K562 (cell line): ENCODE data around the gene HMG20B. TPM values are rescaled to one million over a fixed set of nuclear protein-coding genes. Genes with fewer than 3 reads are reported as not detected.

Source experiments
- MAFK ChIP-seq: IDR thresholded peaks from 2 replicates; pipeline ENCODE4 v1.6.1; 2011; ENCODE audit warnings: low read length, improper control_type of control experiment
- NBN ChIP-seq: fragments of 450-650 bp; IDR thresholded peaks from 2 replicates; pipeline ENCODE4 v1.6.1; 2016; ENCODE audit warnings: low read depth, mild to moderate bottlenecking
- POLR2G ChIP-seq: fragments of 200-400 bp; formaldehyde crosslinking; IDR thresholded peaks from 2 replicates; pipeline ENCODE4 v1.6.1; 2017; ENCODE audit warnings: low read depth, mild to moderate bottlenecking, antibody characterized with exemption, low read length, moderate library complexity
- TEAD1 ChIP-seq, 2 experiments: fragments of 450-650 bp in 1 of 2; sonication (generic) in 1 of 2; formaldehyde crosslinking; IDR thresholded peaks; 2 replicates each; pipeline versions ENCODE4 v1.4.0 to v1.8.0; 2020 to 2022; ENCODE audit warnings: mild to moderate bottlenecking in 2 of 2, missing genetic modification reagents in 1 of 2
- XRCC5 ChIP-seq: fragments of 200-400 bp; formaldehyde crosslinking; IDR thresholded peaks from 2 replicates; pipeline ENCODE4 v1.6.1; 2017; ENCODE audit warnings: low read depth, mild to moderate bottlenecking, low read length
- polyA plus RNA-seq, 8 experiments: library from polyadenylated mRNA; depleted of rRNA in 4 of 8; stranded (reverse) in 5 of 8; unstranded in 3 of 8; fragments of >200 nt; fragmentation: Nextera tagmentation in 2 of 8; fragmentation: Illumina TruSeq in 1 of 8; extraction: Ambion mirVana in 2 of 8; extraction: Trizol in 1 of 8; gene quantifications; 2 replicates each; pipeline versions ENCODE4 v1.2.1 to v1.2.3, GENCODE V29; 2011 to 2014; ENCODE audit warnings: inconsistent platforms in 1 of 8, missing spikeins in 1 of 8
- total RNA-seq, 7 experiments: library from RNA; depleted of rRNA in 6 of 7; stranded (reverse); fragments of >200 nt in 6 of 7; fragmentation: Illumina TruSeq in 2 of 7; extraction: Trizol in 2 of 7; gene quantifications; 2 replicates each; pipeline versions ENCODE4 v1.2.1 to v1.2.3, GENCODE V29; 2011 to 2021; ENCODE audit warnings: low replicate concordance in 1 of 7
- TF ChIP-seq, protein P1 (sequence below), 2 experiments: fragments of 450-650 bp; formaldehyde crosslinking in 1 of 2; IDR thresholded peaks; 2 replicates each; pipeline versions ENCODE4 v1.4.0 to v1.6.1; 2014 to 2020; ENCODE audit warnings: mild to moderate bottlenecking in 2 of 2, borderline replicate concordance in 1 of 2, low read depth in 1 of 2
- TF ChIP-seq, protein P2 (sequence below): sonication (generic); formaldehyde crosslinking; IDR thresholded peaks from 2 replicates; pipeline ENCODE4 v1.9.0; 2022; ENCODE audit warnings: mild to moderate bottlenecking, missing genetic modification reagents
- TF ChIP-seq, protein P3 (sequence below): fragments of 250-450 bp; sonication (Bioruptor Pico); IDR thresholded peaks from 2 replicates; pipeline ENCODE4 v1.5.0; 2022; ENCODE audit warnings: mild to moderate bottlenecking
- TF ChIP-seq, protein P4 (sequence below): sonication (generic); formaldehyde crosslinking; IDR thresholded peaks from 2 replicates; pipeline ENCODE4 v1.8.0; 2022; ENCODE audit warnings: mild to moderate bottlenecking, missing genetic modification reagents

Gene HMG20B
- total and polyA plus RNA-seq, 9 of the 15 experiments (the other 6 are each of a cell fraction or from before 2014, with no cell fraction given), result 0.35 to 172 (median 38.6) TPM

DNA sequence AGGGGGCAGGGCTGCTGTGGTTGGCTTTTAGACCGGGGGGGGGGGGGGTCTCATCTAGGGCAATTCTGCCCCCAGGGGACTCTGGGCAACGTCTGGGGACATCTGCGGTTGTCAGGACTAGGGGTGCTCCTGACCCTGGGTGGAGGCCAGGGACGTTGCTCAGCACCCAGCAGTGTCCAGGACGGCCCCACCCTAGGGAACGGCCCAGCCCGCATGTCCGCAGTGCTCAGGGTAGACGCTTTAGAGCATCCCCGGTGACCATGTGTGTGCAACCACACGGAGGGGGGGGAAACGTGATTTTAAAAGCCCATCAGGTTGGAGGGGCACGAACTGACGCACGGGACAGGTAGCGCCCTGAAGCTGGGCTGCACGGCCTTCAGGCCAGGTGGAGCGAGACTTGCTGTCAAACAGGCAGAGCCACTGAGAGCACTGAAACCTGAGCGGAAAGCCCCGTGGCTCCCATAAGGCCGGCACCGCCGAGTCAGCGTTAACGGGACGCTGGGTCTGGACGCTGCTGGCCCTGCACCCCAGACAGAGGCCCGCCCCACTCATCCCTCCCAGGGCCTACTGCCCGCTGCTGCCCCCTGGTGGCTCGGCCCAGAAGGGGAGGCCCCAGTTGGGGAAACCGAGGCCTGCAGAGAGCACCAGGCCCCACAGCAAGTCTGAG is 45.5 kb downstream of the HMG20B start (continued):
- TF ChIP-seq, protein P1, sequence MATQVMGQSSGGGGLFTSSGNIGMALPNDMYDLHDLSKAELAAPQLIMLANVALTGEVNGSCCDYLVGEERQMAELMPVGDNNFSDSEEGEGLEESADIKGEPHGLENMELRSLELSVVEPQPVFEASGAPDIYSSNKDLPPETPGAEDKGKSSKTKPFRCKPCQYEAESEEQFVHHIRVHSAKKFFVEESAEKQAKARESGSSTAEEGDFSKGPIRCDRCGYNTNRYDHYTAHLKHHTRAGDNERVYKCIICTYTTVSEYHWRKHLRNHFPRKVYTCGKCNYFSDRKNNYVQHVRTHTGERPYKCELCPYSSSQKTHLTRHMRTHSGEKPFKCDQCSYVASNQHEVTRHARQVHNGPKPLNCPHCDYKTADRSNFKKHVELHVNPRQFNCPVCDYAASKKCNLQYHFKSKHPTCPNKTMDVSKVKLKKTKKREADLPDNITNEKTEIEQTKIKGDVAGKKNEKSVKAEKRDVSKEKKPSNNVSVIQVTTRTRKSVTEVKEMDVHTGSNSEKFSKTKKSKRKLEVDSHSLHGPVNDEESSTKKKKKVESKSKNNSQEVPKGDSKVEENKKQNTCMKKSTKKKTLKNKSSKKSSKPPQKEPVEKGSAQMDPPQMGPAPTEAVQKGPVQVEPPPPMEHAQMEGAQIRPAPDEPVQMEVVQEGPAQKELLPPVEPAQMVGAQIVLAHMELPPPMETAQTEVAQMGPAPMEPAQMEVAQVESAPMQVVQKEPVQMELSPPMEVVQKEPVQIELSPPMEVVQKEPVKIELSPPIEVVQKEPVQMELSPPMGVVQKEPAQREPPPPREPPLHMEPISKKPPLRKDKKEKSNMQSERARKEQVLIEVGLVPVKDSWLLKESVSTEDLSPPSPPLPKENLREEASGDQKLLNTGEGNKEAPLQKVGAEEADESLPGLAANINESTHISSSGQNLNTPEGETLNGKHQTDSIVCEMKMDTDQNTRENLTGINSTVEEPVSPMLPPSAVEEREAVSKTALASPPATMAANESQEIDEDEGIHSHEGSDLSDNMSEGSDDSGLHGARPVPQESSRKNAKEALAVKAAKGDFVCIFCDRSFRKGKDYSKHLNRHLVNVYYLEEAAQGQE (IDR thresholded peaks at IDR 0.05; ENCODE audit: borderline replicate concordance), result peak; percentile 91
- TF ChIP-seq, protein P1 (CRISPR knock-in tag; IDR thresholded peaks at IDR 0.05; ENCODE audit: low read depth), result no peak
- TF ChIP-seq TEAD1 (CRISPR knock-in tag; IDR thresholded peaks at IDR 0.05) (peak in 1 of 2 experiments; percentile 51; a peak in 1 of 4 replicates), NBN (peak; percentile 36; the same call in 1 of the 2 replicates), MAFK (peak; percentile 86), XRCC5 (peak; percentile 61; the same call in 1 of the 2 replicates), POLR2G (peak; percentile 58)
- TF ChIP-seq, protein P2, sequence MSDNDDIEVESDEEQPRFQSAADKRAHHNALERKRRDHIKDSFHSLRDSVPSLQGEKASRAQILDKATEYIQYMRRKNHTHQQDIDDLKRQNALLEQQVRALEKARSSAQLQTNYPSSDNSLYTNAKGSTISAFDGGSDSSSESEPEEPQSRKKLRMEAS, result peak; percentile 37; the same call in 1 of the 2 replicates
- TF ChIP-seq, protein P3, sequence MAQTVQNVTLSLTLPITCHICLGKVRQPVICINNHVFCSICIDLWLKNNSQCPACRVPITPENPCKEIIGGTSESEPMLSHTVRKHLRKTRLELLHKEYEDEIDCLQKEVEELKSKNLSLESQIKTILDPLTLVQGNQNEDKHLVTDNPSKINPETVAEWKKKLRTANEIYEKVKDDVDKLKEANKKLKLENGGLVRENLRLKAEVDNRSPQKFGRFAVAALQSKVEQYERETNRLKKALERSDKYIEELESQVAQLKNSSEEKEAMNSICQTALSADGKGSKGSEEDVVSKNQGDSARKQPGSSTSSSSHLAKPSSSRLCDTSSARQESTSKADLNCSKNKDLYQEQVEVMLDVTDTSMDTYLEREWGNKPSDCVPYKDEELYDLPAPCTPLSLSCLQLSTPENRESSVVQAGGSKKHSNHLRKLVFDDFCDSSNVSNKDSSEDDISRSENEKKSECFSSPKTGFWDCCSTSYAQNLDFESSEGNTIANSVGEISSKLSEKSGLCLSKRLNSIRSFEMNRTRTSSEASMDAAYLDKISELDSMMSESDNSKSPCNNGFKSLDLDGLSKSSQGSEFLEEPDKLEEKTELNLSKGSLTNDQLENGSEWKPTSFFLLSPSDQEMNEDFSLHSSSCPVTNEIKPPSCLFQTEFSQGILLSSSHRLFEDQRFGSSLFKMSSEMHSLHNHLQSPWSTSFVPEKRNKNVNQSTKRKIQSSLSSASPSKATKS, result no peak
- TF ChIP-seq, protein P4, sequence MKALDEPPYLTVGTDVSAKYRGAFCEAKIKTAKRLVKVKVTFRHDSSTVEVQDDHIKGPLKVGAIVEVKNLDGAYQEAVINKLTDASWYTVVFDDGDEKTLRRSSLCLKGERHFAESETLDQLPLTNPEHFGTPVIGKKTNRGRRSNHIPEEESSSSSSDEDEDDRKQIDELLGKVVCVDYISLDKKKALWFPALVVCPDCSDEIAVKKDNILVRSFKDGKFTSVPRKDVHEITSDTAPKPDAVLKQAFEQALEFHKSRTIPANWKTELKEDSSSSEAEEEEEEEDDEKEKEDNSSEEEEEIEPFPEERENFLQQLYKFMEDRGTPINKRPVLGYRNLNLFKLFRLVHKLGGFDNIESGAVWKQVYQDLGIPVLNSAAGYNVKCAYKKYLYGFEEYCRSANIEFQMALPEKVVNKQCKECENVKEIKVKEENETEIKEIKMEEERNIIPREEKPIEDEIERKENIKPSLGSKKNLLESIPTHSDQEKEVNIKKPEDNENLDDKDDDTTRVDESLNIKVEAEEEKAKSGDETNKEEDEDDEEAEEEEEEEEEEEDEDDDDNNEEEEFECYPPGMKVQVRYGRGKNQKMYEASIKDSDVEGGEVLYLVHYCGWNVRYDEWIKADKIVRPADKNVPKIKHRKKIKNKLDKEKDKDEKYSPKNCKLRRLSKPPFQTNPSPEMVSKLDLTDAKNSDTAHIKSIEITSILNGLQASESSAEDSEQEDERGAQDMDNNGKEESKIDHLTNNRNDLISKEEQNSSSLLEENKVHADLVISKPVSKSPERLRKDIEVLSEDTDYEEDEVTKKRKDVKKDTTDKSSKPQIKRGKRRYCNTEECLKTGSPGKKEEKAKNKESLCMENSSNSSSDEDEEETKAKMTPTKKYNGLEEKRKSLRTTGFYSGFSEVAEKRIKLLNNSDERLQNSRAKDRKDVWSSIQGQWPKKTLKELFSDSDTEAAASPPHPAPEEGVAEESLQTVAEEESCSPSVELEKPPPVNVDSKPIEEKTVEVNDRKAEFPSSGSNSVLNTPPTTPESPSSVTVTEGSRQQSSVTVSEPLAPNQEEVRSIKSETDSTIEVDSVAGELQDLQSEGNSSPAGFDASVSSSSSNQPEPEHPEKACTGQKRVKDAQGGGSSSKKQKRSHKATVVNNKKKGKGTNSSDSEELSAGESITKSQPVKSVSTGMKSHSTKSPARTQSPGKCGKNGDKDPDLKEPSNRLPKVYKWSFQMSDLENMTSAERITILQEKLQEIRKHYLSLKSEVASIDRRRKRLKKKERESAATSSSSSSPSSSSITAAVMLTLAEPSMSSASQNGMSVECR, result peak; percentile 63
